ENCODE results near the gene PIGL.

DNA sequence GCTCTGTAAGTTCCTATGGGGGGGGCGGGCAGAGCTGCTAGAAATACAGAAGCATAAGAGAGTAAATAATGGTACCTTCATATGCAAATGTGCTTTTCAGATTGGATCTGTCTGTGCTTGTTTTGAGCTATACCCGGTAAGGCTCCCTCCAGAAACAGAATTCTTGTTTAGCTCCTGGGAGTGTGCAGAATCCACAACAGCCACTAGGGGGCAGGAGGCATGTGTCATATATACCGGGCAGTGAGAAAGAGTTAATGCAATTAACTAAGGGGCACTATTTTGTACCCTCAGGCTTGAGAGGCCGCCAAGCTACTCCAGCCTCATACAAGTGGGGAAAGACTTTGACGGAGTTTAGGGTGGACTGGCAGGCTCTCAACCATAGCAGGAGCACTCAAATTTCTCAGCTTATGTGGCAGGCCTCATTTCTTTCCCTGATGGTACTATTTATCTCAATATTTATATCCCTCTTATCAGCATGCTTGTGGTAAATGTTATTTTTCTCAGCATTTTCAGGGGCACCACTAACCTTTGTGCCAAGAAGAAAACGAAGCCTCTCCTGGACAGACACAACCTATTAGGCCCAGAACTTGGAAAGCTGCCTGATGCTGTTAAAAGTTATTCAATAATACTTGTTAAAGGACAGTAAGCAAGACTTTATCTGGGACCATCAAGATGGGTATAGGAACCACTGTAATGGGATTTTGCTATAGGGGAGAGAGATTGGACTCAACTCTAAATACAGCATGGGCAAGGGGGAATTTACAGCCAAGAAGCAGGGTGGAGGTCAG lies 146.9 kb downstream of the PIGL start:
- TF ChIP-seq GATA2 (IDR thresholded peaks at IDR 0.05; ENCODE audit: low read depth, low read length) (no peak), GATA3 (IDR thresholded peaks at IDR 0.05; ENCODE audit: low read depth, low read length) (no peak)
